Loucy (cell line): ENCODE data around the gene AUH.
"Not testable (repeated sequence)": the region's sequence is repeated elsewhere in the genome, so short reads cannot be mapped to it uniquely, and the experiment has no call there.

Experiments
- H2AFZ ChIP-seq: fragments of 200-600 bp; sonication (generic); 2 replicates; pipeline ENCODE4 v1.6.0; 2016; ENCODE audit warnings: antibody characterized with exemption, mild to moderate bottlenecking, low read length, moderate library complexity
- H3F3A ChIP-seq: fragments of 200-600 bp; 2 replicates; pipeline ENCODE4 v1.6.0; 2016; ENCODE audit warnings: antibody characterized with exemption, low read depth, mild to moderate bottlenecking
- H3K27me3 ChIP-seq: fragments of 200-600 bp; sonication (generic); 2 replicates; pipeline ENCODE4 v1.6.1; 2014; ENCODE audit warnings: low read length, mild to moderate bottlenecking; ENCODE audit not compliant: insufficient read depth, poor library complexity, severe bottlenecking
- H3K36me3 ChIP-seq: fragments of 200-600 bp; sonication (generic); 2 replicates; pipeline ENCODE4 v1.6.1; 2016; ENCODE audit warnings: low read length; ENCODE audit not compliant: insufficient read depth
- H3K4me1 ChIP-seq: fragments of 200-600 bp; sonication (generic); 2 replicates; pipeline ENCODE4 v1.5.1; 2014; ENCODE audit warnings: low read length, mild to moderate bottlenecking; ENCODE audit not compliant: insufficient read depth, poor library complexity, severe bottlenecking
- H3K4me2 ChIP-seq: fragments of 200-600 bp; sonication (generic); 2 replicates; pipeline ENCODE4 v1.6.0; 2014; ENCODE audit warnings: antibody characterized with exemption, low read length, low read depth, mild to moderate bottlenecking; ENCODE audit not compliant: poor library complexity, severe bottlenecking
- H3K4me3 ChIP-seq: fragments of 200-600 bp; sonication (generic); 2 replicates; pipeline ENCODE4 v1.5.1; 2014; ENCODE audit warnings: low read length, mild to moderate bottlenecking, mixed read lengths; ENCODE audit not compliant: poor library complexity, severe bottlenecking
- H3K79me2 ChIP-seq: fragments of 200-600 bp; sonication (generic); 2 replicates; pipeline ENCODE4 v1.6.1; 2014; ENCODE audit warnings: low read length; ENCODE audit not compliant: insufficient read depth
- H3K9ac ChIP-seq: fragments of 200-600 bp; sonication (generic); 2 replicates; pipeline ENCODE4 v1.6.0; 2014; ENCODE audit warnings: mild to moderate bottlenecking, low read depth, low read length, moderate library complexity; ENCODE audit not compliant: poor library complexity, severe bottlenecking
- H3K9me2 ChIP-seq: fragments of 200-600 bp; sonication (generic); replicated peaks from 2 replicates; pipeline ENCODE4 v1.6.1; 2016; ENCODE audit warnings: low read depth, low read length, mixed read lengths
- H3K9me3 ChIP-seq: fragments of 200-600 bp; sonication (generic); 2 replicates; pipeline ENCODE4 v1.6.1; 2014; ENCODE audit warnings: mild to moderate bottlenecking, antibody characterized with exemption, low read length, low read depth; ENCODE audit not compliant: insufficient read depth
- H4K20me1 ChIP-seq: fragments of 200-600 bp; sonication (generic); 2 replicates; pipeline ENCODE4 v1.6.0; 2014; ENCODE audit warnings: antibody characterized with exemption, low read length, mild to moderate bottlenecking; ENCODE audit not compliant: insufficient read depth, poor library complexity, severe bottlenecking
- CTCF ChIP-seq: fragments of 200-600 bp; sonication (generic); conservative IDR thresholded peaks from 2 replicates; pipeline ENCODE4 v1.5.1; 2014; ENCODE audit warnings: mild to moderate bottlenecking, antibody characterized with exemption, low read length
- EZH2phosphoT487 ChIP-seq: fragments of 200-600 bp; IDR thresholded peaks from 2 replicates; pipeline ENCODE4 v1.6.1; 2018; ENCODE audit warnings: antibody characterized with exemption, mild to moderate bottlenecking, moderate library complexity, borderline replicate concordance

The AUH gene

GRCh38 chr9:91392435-91392834 lies 30.7 kb upstream of the AUH start:
- no peaks in the 10 kb centered on the region for H3F3A ChIP-seq
- H3K79me2 ChIP-seq, result no peaks in the 10 kb centered on the region
- H3K27me3 ChIP-seq, result no peaks in the 10 kb centered on the region
- H3K4me3 ChIP-seq, result no peak overlapping the region
- TF ChIP-seq EZH2phosphoT487 (no peak), CTCF (no peak)
- no peak overlapping the region for H3K4me2 ChIP-seq
- no peaks in the 10 kb centered on the region for H3K9me2 ChIP-seq
- H3K9me3 ChIP-seq, result no peaks in the 10 kb centered on the region
- H3K36me3 ChIP-seq, result no peaks in the 10 kb centered on the region
- H3K9ac ChIP-seq, result no peak overlapping the region
- H3K4me1 ChIP-seq, result no peaks in the 10 kb centered on the region
- no peaks in the 10 kb centered on the region for H4K20me1 ChIP-seq
- H2AFZ ChIP-seq, result no peak overlapping the region

GRCh38 chr9:91391818-91392217 lies 30.1 kb upstream of the AUH start:
- H3K27me3 ChIP-seq, result no peaks in the 10 kb centered on the region
- H3K79me2 ChIP-seq, result no peaks in the 10 kb centered on the region
- H3K9ac ChIP-seq, result no peak overlapping the region
- TF ChIP-seq CTCF (no peak), EZH2phosphoT487 (no peak)
- H3K36me3 ChIP-seq, result no peaks in the 10 kb centered on the region
- H3K4me1 ChIP-seq, result no peaks in the 10 kb centered on the region
- H3K9me2 ChIP-seq, result no peaks in the 10 kb centered on the region
- no peak overlapping the region for H3K4me3 ChIP-seq
- no peak overlapping the region for H3K4me2 ChIP-seq
- H4K20me1 ChIP-seq, result no peaks in the 10 kb centered on the region
- no peaks in the 10 kb centered on the region for H3K9me3 ChIP-seq
- no peak overlapping the region for H2AFZ ChIP-seq
- no peaks in the 10 kb centered on the region for H3F3A ChIP-seq

- Histone ChIP-seq H2AFZ (no peak overlapping the region), H3K79me2 (no peaks in the 10 kb centered on the region), H3K4me1 (no peaks in the 10 kb centered on the region), H3K9me2 (no peaks in the 10 kb centered on the region), H3F3A (no peaks in the 10 kb centered on the region), H3K36me3 (no peaks in the 10 kb centered on the region), H3K4me2 (no peak overlapping the region), H4K20me1 (no peaks in the 10 kb centered on the region), H3K27me3 (no peaks in the 10 kb centered on the region), H3K9ac (no peak overlapping the region), H3K9me3 (no peaks in the 10 kb centered on the region), H3K4me3 (no peak overlapping the region)
- TF ChIP-seq EZH2phosphoT487, result no peak
- no peak for TF ChIP-seq CTCF
These were observed 29.7 kb upstream of the AUH start for GRCh38 chr9:91391412-91391811.

GRCh38 chr9:91389686-91390085 lies 28.0 kb upstream of the AUH start:
- not testable (repeated sequence) for H4K20me1 ChIP-seq, H3K9me3 ChIP-seq, H3K27me3 ChIP-seq, H3K4me2 ChIP-seq, H3K4me3 ChIP-seq, H3K9me2 ChIP-seq, H3K4me1 ChIP-seq, H3K79me2 ChIP-seq, H2AFZ ChIP-seq, H3F3A ChIP-seq, H3K9ac ChIP-seq, H3K36me3 ChIP-seq
